Testis (tissue), 3 donors: ENCODE data around the gene NCK2. TPM values are rescaled to one million over a fixed set of nuclear protein-coding genes. Genes with fewer than 3 reads are reported as not detected.

Experiments used
- DNase-seq: peaks from one replicate; pipeline ENCODE4 v3.0.0-alpha.2; 2019
- H3K27ac ChIP-seq, 2 donors: fragments of 200-600 bp; sonication (generic); one replicate each; pipeline ENCODE4 v1.5.1; 2019
- H3K27me3 ChIP-seq: fragments of 200-600 bp; sonication (generic); one replicate; pipeline ENCODE4 v1.5.1; 2019
- H3K36me3 ChIP-seq: fragments of 200-600 bp; sonication (generic); one replicate; pipeline ENCODE4 v1.5.1; 2017; ENCODE audit warnings: low read depth; ENCODE audit errors: missing control alignments
- H3K4me1 ChIP-seq: fragments of 200-600 bp; sonication (generic); one replicate; pipeline ENCODE4 v1.5.1; 2019
- H3K4me3 ChIP-seq, 2 donors: fragments of 200-600 bp; sonication (generic); one replicate each; pipeline ENCODE4 v1.5.1; 2017 to 2019
- H3K9me3 ChIP-seq: fragments of 200-600 bp; sonication (generic); one replicate; pipeline ENCODE4 v1.5.1; 2017
- CTCF ChIP-seq, 3 experiments: fragments of 450-650 bp in 2 of 3; fragments of 200-600 bp in 1 of 3; sonication (generic) in 1 of 3; IDR thresholded peaks; one replicate each; pipeline ENCODE4 v1.5.1; 2016 to 2019; ENCODE audit warnings: antibody characterized with exemption in 3 of 3, mild to moderate bottlenecking in 2 of 3, moderate library complexity in 1 of 3
- POLR2A ChIP-seq: fragments of 450-650 bp; IDR thresholded peaks from one replicate; pipeline ENCODE4 v1.6.1; 2017; ENCODE audit warnings: antibody characterized with exemption, mild to moderate bottlenecking, moderate library complexity
- WGBS, 2 donors: methylation state at CpG; one replicate each; pipeline ENCODE4 v1.1.5; 2018; 5-methylcytosine and 5-hydroxymethylcytosine counted together
- intact Hi-C: fragments of 100-400 bp; cut with DNase I; formaldehyde crosslinking; loops from one replicate; pipeline ENCODE4 v1.15.1; 2023; ENCODE audit warnings: low total_unique reads
- polyA plus RNA-seq: library from polyadenylated mRNA; stranded (reverse); fragments of 350-450 nt; fragmentation: Illumina TruSeq; extraction: RNeasy Lipid Tissue Mini Kit (QIAGEN cat#74804); gene quantifications from one replicate; pipeline ENCODE4 v1.2.3, GENCODE V29; 2014; ENCODE audit warnings: low read depth, low replicate concordance; ENCODE audit not compliant: insufficient read depth
- total RNA-seq, 2 donors: library from RNA; depleted of rRNA; stranded (reverse); fragments of >200 nt; gene quantifications; one replicate each; pipeline ENCODE4 v1.2.3, GENCODE V29; 2016

NCK2 gene
- total and polyA plus RNA-seq, 3 donors from 2014 or later: 67.7 to 168 (median 105) TPM

GRCh38 chr2:105730170-105730569, 14.5 kb upstream of the NCK2 start:
- H3K27ac ChIP-seq: no peak overlapping the region
- H3K4me3 ChIP-seq: no peak overlapping the region
- peaks cover 4% of the 10 kb centered on the region for H3K4me1 ChIP-seq
- DNase-seq: no peak
- H3K9me3 ChIP-seq: no peaks in the 10 kb centered on the region
- H3K36me3 ChIP-seq: no peaks in the 10 kb centered on the region
- H3K27me3 ChIP-seq: no peaks in the 10 kb centered on the region
- 84 to 100% methylated on average over 1 of the region's 1 CpG for WGBS, 2 donors
- intact Hi-C loops: no loop called here
- TF ChIP-seq POLR2A (no peak), CTCF (IDR thresholded peaks at IDR 0.05) (no peak)

- Histone ChIP-seq H3K4me1 (peaks cover 4% of the 10 kb centered on the region), H3K27me3 (no peaks in the 10 kb centered on the region), H3K36me3 (no peaks in the 10 kb centered on the region), H3K4me3 (no peak overlapping the region), H3K27ac (no peak overlapping the region), H3K9me3 (no peaks in the 10 kb centered on the region)
- TF ChIP-seq CTCF (IDR thresholded peaks at IDR 0.05): no peak
- TF ChIP-seq POLR2A: no peak
- no peak for DNase-seq
- intact Hi-C loops: no loop called here
- WGBS, 2 donors: 40 to 50% methylated on average over 4 of the region's 4 CpGs
Observed at GRCh38 chr2:105731511-105731910, 13.2 kb upstream of the NCK2 start.

GRCh38 chr2:105732101-105732500, 12.6 kb upstream of the NCK2 start:
- 65 to 70% methylated on average over 7 of the region's 7 CpGs for WGBS, 2 donors
- no peaks in the 10 kb centered on the region for H3K36me3 ChIP-seq
- H3K4me1 ChIP-seq: peaks cover 4% of the 10 kb centered on the region
- DNase-seq: no peak
- no peaks in the 10 kb centered on the region for H3K27me3 ChIP-seq
- TF ChIP-seq CTCF (IDR thresholded peaks at IDR 0.05) (no peak), POLR2A (no peak)
- intact Hi-C loops: no loop called here
- H3K27ac ChIP-seq: no peak overlapping the region
- H3K4me3 ChIP-seq: no peak overlapping the region
- no peaks in the 10 kb centered on the region for H3K9me3 ChIP-seq

- Histone ChIP-seq H3K36me3 (no peaks in the 10 kb centered on the region), H3K4me1 (peaks cover 4% of the 10 kb centered on the region), H3K27ac (no peak overlapping the region), H3K4me3 (no peak overlapping the region), H3K9me3 (no peaks in the 10 kb centered on the region), H3K27me3 (no peaks in the 10 kb centered on the region)
- WGBS, 2 donors: 64 to 91% methylated on average over 4 to 6 of the region's 6 CpGs
- intact Hi-C loops: no loop called here
- TF ChIP-seq CTCF (IDR thresholded peaks at IDR 0.05) (no peak), POLR2A (no peak)
- DNase-seq: no peak
Observed at GRCh38 chr2:105732955-105733607, 11.6 kb upstream of the NCK2 start.

GRCh38 chr2:105733875-105734274, 10.8 kb upstream of the NCK2 start:
- no peak for TF ChIP-seq POLR2A
- TF ChIP-seq CTCF (IDR thresholded peaks at IDR 0.05): no peak
- H3K4me3 ChIP-seq: no peak overlapping the region
- no peak for DNase-seq
- peaks cover 4% of the 10 kb centered on the region for H3K4me1 ChIP-seq
- no peaks in the 10 kb centered on the region for H3K9me3 ChIP-seq
- H3K27me3 ChIP-seq: no peaks in the 10 kb centered on the region
- intact Hi-C loops: no loop called here
- no peak overlapping the region for H3K27ac ChIP-seq
- no peaks in the 10 kb centered on the region for H3K36me3 ChIP-seq
- WGBS, 2 donors: 84 to 85% methylated on average over 5 of the region's 5 CpGs
